GM21390 (cell line): ENCODE results near the gene SNRPN.
"Not testable (repeated sequence)": the region's sequence is repeated elsewhere in the genome, so short reads cannot be mapped to it uniquely, and the experiment has no call there.

Source experiments
- ATAC-seq: cut with Tn5 transposase; IDR thresholded peaks from one replicate; pipeline ENCODE4 v1.9.1; 2021; ENCODE audit not compliant: unreplicated experiment

The SNRPN gene

DNA sequence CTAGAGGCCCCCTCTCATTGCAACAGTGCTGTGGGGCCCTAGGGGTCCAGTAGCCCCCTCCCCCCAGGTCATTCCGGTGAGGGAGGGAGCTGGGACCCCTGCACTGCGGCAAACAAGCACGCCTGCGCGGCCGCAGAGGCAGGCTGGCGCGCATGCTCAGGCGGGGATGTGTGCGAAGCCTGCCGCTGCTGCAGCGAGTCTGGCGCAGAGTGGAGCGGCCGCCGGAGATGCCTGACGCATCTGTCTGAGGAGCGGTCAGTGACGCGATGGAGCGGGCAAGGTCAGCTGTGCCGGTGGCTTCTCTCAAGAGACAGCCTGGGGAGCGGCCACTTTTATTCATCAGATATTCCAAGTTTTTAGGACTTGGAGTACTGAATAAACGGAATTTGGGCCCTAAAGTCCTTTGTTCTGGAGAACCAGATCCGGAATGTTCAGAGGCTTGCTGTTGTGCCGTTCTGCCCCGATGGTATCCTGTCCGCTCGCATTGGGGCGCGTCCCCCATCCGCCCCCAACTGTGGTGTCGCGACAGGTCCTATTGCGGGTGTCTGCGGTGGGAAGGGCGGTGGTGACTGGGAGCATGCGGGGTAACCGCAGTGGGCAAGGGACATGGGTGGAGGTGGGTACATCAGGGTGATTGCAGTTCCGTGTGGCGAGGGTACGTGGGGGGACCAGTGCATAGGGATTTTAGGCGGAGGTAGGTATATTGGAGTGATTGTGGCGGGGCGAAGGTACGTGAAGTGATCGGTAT, at the start of gene SNRPN, which contains the start of gene SNURF:
TSS of gene SNRPN (plus strand) at position 205 of the 748 bp plus-strand sequence. CDS start 19,467 bp downstream, outside the sequence.
TSS of gene SNURF (plus strand) at position 205 of the 748 bp plus-strand sequence. CDS start at position 267, 62 bp downstream.
- ATAC-seq: peak; percentile 62

DNA sequence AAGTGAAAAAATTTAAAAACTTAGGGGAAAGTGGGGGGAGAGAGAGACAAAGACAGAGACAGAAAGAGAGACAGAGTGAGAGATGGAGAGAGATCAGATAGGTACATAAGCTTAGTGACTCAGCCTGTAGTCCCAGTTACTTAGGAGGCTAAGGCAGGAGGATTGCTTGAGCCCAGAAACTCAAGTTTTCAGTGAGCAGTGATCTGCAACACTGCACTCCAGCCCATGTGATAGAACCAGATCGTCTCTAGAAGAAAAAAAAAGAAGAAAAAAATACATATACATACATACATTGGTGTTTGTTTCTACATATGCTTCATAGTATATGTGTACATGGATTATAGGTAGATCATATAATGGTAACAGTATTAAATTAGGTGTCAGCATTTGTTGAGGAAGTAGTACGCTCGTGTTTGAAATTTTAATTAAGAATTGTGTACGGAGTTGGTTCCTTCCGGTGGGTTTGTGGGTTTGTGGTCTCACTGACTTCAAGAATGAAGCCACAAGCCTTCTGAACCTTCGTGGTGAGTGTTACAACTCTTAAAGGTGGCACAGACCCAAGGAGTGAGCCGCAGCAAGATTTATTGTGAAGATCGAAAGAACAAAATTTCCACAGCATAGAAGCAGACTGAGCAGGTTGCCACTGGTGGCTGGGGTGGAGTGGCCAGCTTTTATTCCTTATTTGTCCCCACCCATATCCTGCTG, 38.3 kb upstream of the SNRPN start:
- no peak for ATAC-seq

DNA sequence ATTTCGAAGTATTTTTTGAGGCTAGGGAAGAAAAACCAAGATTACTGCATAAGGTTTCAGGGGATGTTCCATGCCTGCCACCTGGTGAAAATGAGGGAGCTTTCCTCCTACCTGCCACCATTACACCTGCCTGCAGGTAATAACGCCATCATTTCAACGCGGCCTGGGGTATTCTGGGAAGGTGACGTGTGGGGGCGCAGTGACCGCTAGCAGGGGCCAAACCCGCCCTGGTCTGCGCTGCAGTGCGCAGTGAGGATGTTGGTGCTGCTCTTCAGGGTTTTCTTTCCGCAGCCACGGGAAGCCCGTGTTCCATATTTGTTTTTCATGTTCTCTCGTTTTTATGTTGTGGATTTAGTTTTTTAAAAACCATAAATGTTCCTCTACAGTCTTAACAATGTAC, 37.4 kb upstream of the SNRPN start:
- no peak for ATAC-seq

DNA sequence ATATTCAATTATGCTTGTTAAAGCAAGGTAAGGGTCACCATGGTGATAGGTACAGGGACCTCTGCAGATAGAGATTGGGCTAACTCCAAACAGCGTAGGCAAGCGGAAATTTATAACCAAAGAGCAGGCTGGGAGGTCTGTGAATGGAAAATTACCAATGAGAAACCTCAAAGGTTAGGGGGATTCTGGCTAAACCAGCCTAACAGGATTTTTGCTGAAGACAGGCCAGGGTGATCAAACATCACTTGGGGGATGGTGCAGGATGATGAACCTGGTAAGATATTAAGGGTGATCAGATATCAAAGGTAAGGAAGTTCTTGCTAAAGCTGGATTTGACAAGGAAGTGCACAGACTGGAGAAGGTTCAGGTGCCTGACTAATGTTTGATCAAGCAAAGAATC, 35.3 kb upstream of the SNRPN start:
- ATAC-seq: no peak

DNA sequence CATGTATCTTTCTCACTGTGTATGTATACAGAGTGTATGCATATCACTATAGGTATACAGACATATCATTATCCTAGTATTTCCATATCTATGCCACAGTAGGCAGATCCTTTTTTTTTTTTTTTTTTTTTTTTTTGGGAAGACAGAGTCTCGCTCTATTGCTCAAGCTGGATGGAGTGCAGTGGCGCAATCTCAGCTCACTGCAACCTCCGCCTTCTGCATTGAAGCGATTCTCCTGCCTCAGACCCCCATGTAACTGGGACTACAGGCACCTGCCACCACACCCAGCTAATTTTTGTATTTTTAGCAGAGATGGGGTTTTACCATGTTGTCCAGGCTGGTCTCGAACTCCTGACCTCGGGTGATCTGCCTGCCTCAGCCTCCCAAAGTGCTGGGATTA, 32.0 kb upstream of the SNRPN start:
- not testable (repeated sequence) for ATAC-seq

DNA sequence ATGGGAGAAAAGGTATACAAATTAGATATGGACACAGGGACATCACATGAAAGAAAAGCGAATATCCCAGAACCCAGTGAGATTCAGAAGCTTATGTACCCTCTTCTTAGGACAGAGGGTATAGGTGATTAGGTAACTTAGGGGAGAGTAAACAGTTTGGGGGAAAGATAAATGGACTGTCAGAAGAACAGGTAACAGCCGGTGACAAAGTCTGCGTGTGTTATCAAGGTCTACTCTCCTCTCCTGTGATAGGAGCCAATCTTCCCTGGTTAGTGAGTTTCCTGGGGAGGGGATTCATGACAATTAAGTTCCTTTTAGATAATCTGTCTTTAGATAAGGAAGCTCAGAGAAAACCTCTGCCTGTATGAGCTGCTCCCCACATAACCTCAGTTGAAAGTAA, 30.6 kb upstream of the SNRPN start:
- ATAC-seq: no peak

DNA sequence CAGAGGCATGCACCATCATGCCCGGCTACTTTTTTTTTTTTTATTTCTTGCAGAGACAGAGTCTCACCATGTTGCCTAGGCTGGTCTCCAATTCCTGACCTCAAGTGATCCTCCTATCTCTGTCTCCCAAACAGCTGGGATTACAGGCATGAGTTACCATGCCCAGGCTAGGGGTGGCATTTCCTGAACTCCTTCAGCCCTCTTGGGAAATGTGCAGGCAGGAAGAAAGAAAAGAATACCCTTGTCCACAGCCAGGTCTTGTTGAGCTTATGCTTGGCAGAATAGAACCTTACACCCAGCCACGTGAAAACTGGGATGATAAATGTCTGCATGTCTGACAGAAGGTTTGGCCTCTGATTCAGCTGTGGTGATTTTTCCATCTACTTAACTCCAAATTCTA, 30.2 kb upstream of the SNRPN start:
- no peak for ATAC-seq

DNA sequence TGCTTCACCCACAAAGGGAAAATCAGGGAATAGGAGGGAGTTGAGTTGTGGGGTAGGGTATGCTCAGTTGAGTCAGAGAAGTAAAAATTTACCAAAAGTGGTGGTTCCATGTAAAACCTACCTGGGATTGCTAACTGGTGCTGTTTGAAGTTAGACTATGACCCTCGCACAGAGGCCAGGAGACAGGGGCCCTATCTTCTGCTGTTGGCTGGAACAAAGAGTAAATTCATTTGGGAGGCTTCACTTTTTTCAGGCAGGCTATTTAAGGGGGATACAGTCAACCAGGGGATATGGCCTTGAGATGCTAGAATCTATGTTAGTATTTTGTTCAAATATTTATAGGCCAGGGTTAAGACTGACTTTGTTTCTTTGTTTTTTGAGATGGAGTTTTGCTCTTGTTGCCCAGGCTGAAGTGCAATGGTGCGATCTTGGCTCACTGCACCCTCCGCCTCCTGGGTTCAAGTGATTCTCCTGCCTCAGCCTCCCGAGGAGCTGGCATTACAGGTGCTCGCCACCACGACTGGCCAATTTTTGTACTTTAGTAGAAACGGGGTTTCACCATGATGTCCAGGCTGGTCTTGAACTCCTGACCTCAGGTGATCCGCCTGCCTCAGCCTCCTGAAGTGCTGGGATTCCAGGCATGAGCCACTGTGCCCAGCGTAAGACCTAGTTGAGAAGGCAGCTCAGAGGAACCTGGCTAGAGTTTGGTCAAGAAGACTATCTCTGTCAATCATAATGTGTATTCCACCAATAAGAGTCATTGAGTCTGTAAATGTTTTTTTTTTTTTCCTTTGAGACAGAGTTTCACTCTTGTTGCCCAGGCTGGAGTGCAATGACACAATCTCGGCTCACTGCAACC, 22.7 kb upstream of the SNRPN start:
- not testable (repeated sequence) for ATAC-seq

DNA sequence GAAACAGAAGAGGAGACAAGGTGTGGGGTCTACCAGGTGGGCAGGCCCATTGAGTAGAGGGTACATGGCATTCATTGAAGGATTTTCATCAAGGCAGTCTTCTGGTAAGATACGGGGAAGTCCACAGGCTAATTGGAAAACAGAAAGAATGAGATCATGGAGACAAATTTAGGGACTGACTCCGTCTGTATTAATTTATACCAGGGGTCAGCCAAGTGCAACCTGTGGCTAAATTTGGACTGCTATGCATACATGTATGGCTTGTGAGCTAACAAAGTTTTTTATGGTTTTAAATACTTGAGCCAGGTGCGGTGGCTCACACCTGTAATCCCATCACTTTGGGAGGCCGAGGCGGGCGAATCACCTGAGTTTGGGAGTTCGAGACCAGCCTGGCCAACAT, 21.1 kb upstream of the SNRPN start:
- no peak for ATAC-seq

DNA sequence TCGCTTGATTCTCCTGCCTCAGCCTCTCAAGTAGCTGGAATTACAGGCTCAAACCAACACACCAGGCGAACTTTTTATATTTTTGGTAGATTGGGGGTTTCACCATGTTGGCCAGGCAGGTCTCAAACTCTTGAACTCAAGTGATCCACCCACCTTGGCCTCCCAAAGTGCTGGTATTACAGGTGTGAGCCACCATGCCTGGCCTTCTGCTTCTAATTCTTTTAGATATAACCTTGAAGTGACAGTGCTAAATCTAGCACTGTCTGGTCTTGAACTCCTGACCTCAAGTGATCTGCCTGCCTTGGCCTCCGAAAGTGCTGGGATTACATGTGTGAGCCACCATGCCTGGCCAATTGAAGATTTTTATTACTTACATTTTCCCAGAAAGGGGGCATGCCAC, 16.6 kb upstream of the SNRPN start:
- ATAC-seq: not testable (repeated sequence)

DNA sequence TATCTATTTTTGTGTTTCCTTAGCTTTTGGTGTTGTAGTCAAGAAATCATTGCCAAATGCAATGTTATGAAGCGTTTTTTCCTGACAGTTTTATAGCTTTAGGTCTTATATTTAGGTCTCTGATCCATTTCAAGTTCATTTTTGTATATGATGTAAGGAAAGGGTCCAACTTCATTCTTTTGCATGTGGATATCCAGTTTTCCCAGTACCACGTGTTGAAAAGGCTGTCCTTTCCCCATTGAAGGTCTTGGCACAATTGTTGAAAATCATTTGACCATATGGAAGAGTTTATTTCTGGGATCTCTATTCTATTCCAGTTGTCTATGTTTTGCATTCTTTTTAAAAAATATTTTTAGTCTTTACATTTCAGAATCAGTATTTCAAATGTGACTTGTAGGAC, 14.6 kb upstream of the SNRPN start:
- ATAC-seq: no peak

DNA sequence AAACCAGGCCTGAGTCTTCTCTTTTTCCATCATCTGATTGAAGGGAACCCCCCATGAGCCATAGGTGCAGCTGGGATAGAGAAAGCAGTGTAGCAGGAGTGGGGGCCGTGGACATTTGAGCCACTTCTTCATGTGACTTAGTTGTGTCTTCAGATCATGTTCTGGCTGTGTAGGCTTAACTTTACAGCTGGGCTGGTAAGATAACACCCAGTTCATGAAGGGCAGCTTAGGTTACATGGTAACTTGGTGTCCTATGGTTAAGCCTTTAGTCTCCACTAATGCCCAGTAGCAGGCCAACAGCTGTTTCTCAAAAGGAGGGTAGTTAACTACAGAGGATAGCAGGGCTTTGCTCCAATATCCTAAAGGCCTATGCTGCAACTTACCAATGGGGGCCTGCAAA, 11.4 kb upstream of the SNRPN start:
- ATAC-seq: no peak

DNA sequence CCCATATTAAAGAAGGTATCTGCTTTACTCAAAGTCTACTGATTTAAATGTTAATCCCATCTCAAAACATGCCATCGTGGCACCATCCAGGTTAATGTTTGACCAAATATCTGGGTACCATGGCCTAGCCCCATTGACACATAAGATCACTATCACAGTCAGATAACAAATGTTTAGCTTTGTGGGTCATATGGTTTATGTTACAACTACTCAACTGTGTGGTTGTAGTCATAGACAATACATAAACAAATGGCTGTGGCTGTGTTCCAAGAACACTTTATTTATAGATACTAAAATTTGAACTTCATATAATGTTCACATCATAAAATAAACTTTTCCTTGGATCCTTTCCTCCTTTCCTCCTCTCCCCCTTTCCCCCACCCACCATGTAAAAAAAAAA, 9.8 kb upstream of the SNRPN start:
- no peak for ATAC-seq

DNA sequence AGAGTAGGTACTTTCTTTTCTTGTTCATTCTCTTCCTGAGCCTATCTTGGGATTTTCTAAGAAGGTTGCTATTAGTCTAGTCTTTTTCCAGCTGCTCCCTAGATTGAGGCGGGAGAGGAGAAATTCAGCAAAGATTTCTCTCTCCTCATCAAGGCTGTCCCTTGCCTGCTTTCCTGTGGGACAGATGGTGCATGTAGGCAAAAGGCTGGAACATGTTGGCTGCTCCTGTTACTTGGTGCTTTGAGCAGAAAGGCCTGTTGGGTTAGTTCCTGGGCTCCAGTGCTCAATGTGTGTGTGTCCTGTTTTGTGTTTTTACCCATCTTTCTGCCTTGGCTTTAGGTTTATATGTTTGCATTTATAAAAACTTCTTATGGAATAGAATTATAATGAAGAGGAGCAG, 9.1 kb upstream of the SNRPN start:
- ATAC-seq: no peak

DNA sequence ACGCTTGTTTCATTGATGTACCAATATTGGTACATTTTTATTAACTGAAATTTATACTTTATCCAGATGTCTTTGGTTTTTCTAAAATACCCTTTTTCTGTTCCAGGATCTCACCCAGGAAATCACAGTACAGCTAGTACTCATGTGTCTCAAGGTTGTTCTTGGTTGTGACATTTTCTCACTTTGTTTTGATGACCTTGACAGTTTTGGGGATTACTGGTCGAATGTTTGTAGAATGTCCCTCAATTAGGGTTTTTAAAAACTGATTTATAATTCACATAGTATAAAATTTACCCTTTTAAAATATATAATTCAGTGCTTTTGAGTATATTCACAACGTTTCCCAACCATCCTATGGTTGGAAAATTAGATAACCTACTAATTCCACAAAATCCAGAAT, 6.3 kb upstream of the SNRPN start:
- ATAC-seq: no peak

DNA sequence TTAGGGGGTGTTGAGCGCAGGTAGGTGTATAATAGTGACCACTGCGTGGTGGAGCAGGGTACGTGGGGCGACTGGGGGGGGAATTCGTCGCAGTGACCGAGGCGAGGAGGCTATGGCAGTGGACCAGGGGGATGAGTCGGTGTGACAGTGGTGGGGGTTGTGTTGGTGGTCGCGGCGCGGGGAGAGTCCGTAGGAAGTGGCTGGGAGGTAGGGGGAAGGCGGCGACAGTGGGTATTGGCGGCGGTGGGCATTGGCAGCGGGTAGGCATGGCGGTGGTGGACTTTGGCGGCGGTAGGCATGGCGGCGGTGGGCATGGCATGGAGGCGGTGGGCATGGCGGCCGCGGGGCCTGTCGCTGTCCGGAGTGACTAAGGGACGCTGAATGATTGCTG, 739 bp downstream of the SNRPN start:
- no peak for ATAC-seq

DNA sequence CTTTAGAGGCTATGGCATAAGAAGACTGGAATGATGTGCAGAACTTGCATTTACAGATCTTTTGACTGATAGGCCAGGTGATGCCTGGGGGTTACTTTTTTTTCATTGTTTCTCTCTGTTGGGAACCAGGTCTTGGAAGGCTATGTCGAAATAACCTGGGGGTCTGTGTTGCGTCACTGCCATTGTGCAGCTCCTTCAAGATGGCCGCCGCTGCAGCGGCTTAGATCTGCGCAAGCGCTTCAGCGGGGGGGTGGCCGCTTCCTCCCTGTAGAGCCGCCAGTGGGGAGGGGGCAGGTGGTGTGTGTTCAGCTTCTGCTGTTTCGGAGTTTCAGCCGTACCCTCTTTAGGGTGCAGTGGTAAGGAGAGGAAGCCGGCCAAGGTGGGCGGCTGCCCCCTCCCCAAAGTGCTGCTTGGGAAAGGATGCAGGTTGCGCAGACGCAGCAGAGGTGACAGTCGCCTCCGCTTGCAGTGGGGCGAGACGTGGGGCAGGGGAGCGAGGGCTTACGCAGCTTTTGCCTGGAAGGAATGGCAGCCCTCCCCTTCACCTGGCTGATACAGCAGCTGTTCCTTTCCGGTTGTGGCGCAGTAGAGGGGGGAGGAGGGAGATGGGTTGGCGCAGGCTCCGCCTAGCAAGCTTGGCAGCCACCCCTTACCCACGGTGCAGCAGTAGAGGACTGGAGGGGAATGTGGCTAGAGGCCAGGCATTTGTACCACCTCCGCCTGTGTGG, 1.5 kb downstream of the SNRPN start:
- ATAC-seq: peak; percentile 74

DNA sequence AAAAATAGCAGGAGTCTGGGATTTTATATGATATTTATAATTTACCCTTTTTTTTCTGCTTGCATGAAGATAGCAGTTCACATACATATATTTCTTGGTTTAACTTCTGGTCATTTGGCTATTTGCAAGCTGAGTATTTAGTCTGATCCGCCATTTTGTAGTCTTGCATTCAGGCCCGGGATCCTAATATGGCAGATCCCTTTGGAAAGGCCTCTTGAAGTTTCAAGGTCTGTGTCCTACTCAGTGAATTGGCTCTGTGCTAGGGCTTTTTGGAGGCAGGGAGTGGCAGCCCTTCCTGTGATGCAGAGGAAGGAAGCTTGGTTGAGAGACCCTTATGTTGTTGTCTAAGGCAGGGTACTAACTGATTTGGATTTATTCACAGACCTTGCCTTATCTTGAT, 2.9 kb downstream of the SNRPN start:
- ATAC-seq: no peak

DNA sequence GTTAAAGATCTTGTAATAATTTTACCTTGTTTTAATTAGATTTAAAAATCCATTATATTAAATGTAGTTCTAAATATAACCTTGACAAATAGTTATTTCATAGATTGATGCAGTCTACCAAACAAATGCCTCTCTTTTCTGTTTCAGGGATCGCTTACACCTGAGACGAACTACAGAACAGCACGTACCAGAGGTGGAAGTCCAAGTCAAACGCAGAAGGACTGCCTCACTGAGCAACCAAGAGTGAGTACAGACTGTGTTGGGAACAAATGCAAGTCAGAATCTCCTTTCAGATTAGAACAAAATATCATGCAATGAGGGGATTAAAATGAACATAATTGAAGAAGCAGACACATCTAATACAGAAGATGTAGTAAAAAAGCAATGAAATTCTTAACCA, 7.2 kb downstream of the SNRPN start:
- no peak for ATAC-seq

DNA sequence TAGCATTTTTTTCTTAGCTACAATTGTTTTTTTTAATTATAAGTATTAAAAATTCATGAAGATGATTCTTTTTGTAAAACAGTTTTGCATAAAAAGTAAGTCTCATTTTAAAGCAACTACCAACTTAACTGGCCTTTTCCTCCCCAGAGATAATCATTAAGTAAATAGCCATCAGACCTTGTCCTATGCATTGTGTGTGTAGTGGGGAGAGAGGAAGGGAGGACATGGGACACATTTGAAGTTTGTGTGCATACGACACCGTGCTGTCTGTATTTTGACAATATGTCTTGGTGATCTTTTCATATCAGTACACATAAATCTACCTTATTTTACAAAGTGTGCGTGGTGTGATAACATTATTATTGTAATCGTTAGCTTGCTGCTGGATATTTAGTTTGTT, 8.1 kb downstream of the SNRPN start:
- no peak for ATAC-seq
